NAMALWA (cell line): ENCODE results near the gene SFXN5.
"Not testable (repeated sequence)": the region's sequence is repeated elsewhere in the genome, so short reads cannot be mapped to it uniquely, and the experiment has no call there.

Experiments
- DNase-seq: peaks from one replicate; pipeline ENCODE4 v3.0.0-alpha.2; 2015; ENCODE audit warnings: low spot score

SFXN5 gene

DNA sequence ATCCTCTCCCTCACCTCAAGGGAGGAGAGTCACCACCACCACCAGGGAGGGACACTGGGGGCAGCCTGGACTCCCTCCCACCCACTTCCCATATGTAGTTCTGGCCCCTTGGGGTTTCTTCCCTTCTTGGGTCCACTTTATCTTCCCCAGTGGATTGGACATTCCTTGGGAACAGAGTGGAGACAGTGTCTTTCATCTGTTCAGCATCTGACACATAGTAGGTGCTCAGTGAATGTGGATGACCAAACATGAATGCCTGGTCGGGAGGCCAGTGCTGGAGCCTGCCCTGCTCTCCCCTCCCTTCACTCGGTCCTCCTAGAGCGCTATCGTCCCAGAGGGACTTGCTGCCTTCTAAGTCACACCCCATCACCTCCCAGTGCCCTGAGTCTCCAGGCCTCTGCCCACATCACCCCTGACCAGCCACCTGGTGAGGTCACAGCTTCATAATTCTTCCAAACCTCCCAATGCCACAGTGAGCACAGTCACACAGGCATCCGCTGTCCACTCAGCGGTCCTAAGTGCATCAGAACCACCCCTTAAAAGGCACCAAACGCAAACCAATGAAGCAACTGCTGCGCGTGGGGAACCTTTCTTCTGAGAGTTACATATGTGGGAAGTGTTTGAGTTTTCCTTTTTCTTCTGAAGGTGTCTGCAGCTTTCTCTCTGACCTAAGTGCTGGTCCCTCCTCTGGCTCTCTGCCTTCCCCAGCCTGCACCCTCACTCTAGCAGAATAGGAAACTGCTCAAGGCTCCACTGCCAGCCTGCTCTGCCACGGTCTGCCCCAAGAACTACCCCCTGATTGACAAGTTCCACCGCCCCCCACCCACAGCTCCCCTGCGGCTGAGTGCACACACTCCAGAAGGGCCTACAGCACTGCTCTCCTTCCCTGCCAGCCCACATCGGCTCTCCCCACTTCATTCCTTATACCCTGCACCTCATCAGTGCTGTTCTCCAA is 7.2 kb upstream of the SFXN5 start:
- DNase-seq: no peak

- DNase-seq: no peak
Measured at GRCh38 chr2:73077424-73077795, 5.9 kb upstream of the SFXN5 start.

DNA sequence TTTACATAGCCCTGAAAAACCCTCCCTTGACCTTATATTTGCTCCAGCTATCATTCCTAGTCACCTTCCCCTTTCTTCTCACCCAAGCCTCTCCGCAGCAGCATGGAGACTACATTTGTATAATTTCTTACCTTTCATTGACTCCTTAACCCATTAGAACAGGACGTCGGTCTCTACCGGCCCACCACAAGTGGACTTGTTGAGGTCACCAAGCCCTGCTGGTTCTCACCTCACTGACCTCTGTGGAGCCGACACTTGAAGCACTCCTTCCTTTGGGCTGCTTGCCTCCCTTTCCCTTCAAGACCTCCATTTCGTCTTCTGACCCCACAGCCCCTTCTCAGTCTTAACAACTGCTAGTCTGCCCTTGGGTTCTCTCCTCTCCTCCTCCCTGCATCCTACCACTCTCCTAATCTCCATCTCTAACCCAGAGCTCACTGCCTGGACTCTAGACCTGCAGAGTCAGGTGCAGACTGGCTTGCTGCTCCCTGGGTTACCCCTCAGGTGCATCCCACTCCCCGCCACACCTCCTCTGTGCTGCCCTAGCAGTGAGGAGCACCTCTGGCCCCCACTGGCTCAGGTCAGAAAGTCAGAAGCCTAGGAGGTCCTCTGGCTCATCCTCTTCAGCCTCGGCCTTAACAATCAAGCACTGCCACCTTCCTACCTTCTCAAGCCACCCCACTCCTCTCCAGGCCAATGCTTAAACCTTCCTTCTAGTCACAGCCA is 5.3 kb upstream of the SFXN5 start:
- DNase-seq: no peak

DNA sequence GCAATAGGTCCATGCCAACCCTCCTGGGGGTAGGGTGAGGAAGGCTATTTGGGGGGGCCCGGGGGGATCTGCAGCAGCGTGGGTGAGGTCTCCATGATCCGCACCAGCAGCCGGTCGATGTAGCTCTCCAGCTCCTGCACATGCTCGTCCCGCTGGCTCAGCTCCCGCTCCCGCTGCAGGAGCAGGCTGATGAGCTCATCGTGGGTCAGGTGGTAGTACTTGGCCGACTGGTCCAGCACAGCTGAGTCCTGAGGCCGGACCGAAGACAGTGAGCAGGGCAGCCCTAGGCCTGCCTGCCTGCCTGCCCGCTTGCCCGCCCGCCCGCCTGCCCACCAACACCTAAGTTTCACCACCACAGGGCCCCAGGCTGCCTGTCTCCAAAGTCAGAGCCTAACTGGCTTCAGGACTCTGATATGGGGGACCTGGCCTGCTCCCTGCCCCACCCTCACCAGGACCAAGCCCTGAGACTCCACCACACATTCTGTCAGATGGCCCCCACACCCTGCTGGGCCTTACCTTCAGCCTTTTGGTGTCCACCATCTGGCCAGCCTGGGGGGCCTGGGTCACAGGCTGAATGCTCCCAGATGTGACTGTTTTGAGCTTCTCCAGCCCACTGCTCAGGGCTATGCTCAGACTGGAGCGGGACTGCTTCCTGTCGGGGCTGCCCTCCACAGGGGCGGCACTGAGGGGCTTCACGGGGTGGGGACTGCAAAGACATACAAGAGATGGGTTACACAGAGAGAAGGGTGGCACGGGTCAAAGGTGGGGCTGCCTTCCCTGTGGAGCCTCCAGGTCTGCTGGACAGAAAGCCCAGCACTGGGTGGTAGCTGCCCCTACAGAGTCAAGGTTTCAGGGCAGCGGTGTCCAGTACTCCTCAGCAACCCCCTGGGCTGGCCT is 4.2 kb upstream of the SFXN5 start:
- no peak for DNase-seq

DNA sequence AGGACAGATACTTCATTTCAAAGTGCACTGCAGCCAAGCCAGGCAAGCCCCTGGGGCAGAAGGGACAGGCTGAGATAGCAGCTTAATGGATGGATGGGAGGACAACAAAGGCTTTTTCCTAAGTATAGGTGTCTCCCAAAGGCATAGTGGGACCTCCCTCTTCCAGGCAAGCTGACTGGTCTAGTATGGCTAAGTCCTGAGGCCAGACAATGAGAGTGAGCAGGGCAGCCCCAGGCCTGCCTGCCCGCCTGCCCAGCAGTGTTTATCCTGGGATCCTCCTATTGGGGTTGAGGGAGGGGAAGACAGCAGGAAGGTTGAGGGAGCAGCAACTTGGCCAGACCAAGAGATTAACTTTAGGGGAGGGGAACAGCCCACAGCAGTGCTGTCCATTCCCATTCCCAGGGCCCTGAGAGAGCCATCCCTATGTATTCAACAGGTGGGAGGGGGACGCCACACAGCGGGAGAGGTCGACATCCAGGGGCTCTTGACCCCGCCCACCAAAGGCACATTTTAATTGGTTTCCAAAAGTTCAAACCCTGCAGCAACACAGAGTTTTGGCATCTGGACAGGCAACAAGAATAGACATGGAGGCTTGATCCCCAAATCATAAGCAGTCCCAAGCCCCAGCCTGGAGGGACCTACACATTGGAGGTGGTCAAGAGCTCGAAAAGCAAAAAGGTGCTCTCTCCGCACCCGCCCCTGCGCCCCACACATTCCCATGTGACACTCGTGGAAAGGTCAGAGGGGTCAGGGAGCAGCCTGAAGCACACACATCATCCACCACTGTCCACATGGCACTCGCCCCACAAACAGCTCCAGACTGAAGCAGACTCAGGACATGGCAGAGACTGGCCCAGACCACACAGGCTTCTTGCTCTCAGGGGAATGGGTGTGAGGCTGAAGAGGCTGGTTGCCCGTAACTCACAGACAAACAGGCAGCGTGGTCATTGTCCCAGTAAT is 2.9 kb upstream of the SFXN5 start:
- no peak for DNase-seq

GRCh38 chr2:73072416-73072815 is 904 bp upstream of the SFXN5 start:
- DNase-seq: no peak

- DNase-seq: peak; percentile 46
Measured at GRCh38 chr2:73072129-73072395, 550 bp upstream of the SFXN5 start.

- peak; percentile 55 for DNase-seq
Measured at GRCh38 chr2:73070643-73071359, 711 bp downstream of the SFXN5 start.

DNA sequence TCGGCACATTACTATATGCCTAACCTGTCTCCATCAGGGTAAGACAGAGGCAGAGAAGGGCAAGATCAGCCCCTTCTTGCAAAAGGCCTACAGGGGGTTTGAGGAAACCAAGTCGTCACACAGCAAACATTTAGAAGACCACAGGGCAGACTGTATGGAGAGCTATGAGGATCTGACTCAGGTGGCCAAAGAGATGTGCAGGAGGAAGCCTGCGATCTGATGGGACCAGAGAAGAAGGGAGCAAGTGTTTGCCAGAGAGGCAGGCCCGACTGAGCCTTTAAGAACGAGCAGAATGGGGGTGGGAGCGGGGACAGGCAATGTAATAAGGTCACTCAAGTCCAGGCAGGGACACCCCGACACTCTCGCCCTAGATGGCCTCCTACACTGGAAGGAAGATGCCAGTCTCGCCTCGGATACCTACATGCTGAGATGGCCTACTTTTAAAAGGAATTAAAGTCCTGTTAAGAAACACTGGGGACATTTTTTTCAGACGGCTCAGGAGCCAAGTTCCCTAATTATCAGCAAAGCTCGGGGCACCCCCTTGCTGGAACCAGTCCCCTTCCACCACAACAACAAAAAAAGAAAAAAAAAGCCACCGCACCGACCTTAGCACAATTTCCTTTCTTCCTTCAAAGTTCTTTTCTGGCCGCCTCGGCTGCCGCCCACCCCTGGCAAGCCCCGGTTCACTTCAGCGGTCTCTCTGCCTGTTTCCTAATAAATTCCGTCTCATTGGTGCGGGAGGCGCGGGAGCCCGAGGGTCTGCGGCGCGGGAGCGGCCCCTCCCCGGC is 1.5 kb downstream of the SFXN5 start:
- DNase-seq: peak; percentile 37

DNA sequence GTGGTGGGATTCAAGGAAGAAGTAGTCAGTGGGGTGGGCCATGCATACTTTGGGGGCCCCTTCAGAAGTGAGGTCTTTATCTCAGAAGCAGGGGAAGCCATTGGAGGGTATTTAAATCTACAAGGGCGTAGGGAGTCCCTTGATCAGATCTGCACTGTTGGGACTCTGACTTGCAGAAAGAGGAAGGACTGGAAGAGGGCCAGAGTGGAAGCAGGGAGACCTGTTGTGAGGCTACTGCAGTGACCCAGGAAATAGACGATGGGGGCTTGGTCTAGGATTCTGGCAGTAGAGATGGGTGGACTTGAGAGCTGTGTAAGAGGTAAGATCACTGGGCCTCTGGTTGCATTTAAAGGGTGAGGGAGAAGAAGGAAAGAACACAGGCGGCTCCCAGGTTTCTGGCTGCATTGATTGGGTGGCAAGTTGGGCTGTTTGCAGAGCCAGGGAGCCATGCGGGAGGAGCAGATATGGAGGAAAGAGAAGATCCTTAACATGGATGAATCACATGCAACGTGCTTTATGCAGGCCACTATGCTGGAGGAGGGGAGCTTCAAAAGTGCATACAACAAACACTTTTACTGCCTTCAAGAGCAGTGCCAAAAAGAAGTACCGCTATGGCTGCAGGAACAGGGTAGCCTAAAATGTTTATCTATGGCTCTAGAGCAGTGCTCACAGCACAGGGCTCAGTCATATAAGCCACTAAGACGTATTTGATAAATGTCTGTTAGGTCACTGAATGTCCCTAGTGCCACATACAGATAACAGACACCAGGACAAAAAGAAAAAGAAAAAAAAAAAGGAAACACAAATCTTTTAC is 2.3 kb downstream of the SFXN5 start:
- no peak for DNase-seq

- DNase-seq: no peak
Measured at GRCh38 chr2:73068147-73068546, 3.4 kb downstream of the SFXN5 start.

DNA sequence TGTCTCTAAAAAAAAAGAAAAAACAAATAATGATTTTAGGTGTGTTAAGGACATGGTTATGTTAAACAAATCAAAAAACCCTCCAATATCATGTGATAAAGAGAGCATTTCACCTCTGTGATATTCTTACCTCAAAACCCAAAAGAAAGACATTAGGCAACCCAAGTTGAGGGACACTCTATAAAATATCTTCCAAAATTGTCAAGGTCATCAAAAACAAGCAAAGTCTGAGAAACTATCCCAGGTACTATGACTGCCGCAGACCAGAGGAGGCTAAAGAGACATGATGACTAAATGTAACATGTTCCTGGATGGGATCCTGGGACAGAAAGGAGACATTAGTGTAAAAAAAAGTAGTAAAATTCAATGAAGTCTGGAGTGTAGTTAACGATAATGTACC is 4.5 kb downstream of the SFXN5 start:
- no peak for DNase-seq

- not testable (repeated sequence) for DNase-seq
Measured at GRCh38 chr2:73065070-73065469, 6.4 kb downstream of the SFXN5 start.

DNA sequence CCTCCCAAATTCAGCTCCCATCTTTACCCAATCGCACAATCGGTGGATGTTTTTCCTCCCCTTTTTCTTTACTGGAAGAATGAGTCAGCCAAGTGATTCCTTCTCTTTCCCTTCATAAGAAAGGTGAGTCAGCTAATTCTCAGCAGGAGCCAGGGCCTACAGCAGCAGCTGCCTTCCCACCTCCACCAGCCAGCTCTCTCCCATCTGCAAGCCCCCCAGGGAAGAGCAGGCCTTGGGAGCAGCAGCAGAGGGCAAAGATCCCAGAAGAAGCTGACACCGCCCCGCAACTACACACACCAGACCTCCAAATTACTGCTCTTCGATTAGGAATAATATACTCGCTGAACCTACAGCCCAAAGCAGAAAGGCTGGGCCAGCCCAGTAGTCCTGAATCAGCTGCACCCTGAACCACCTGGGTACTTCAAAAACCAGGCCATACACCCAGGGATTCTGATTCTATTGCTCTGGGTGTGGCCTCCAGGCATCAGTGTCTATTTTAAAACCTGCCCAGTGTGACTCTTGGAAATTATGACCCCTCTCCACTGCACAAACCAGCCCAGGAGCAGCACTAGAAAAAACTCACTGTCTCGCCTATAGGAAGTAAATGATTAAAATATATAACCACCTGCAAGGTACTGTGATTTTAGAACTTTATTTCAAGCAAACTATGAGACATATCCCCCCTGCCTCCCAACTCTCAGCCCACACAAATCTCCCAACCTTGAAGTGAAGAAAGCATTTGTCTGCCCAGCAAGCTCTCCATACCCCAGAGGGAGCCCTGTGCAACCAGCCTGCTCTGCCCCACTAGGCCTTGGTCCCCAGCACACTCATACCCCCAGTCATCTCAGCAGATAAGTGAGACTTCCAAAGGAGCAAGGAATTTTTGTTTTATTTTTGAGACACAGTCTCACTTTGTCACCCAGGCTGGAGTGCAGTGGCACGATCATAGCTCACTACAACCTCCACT is 7.3 kb downstream of the SFXN5 start:
- DNase-seq: no peak

DNA sequence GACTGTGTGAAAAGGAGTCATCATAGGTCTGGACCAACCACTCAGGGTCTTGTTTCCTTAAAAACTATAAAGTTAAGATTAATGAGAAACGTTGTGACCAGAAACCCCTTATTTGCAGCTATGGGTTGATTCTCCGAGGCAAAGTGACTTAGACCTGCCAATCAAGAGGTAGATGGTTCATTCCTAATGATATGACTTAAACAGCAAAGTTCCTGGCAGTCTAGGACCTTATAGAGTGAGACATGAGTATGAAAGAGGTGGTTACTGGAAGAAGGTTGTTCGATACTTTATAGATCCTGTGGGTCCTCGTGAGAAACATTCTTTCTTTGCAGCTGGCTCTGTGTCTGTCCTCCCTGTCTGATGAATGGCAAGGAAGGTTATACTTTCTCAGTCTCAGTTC is 8.0 kb downstream of the SFXN5 start:
- DNase-seq: no peak

GRCh38 chr2:73059106-73059505 is 12.4 kb downstream of the SFXN5 start:
- DNase-seq: no peak

- DNase-seq: no peak
Measured at GRCh38 chr2:73054980-73055379, 16.5 kb downstream of the SFXN5 start.
